ENCODE results near the gene ITIH3.

Gene ITIH3

GRCh38 chr3:52845157-52845556, 50.6 kb downstream of the ITIH3 start:
- no peak for DNase-seq

GRCh38 chr3:52845691-52846431, 51.3 kb downstream of the ITIH3 start:
- no peak for DNase-seq

- no peak for DNase-seq
These were observed 51.9 kb downstream of the ITIH3 start for GRCh38 chr3:52846432-52846965.

GRCh38 chr3:52847241-52847640, 52.6 kb downstream of the ITIH3 start:
- no peak for DNase-seq

- DNase-seq: no peak
These were observed 53.1 kb downstream of the ITIH3 start for GRCh38 chr3:52847726-52848125.

- DNase-seq: peak; percentile 82
These were observed 54.0 kb downstream of the ITIH3 start for GRCh38 chr3:52848617-52849016.

GRCh38 chr3:52849656-52850055, 55.1 kb downstream of the ITIH3 start:
- no peak for DNase-seq

GRCh38 chr3:52851348-52851747, 56.8 kb downstream of the ITIH3 start:
- DNase-seq: peak; percentile 17

- DNase-seq: no peak
These were observed 57.8 kb downstream of the ITIH3 start for GRCh38 chr3:52852419-52852818.

GRCh38 chr3:52854013-52854412, 59.4 kb downstream of the ITIH3 start:
- no peak for DNase-seq

- DNase-seq: no peak
These were observed 62.1 kb downstream of the ITIH3 start for GRCh38 chr3:52856666-52857065.

GRCh38 chr3:52857133-52857532, 62.5 kb downstream of the ITIH3 start:
- no peak for DNase-seq

GRCh38 chr3:52857864-52858263, 63.3 kb downstream of the ITIH3 start:
- no peak for DNase-seq

Data from fibroblast of skin of right biceps (primary cell).